Measurements from ENCODE around the gene STK32B. TPM values are rescaled to one million over a fixed set of nuclear protein-coding genes. Genes with fewer than 3 reads are reported as not detected.

STK32B gene
- total and polyA plus RNA-seq, 12 donors: 0.12 to 0.68 (median 0.34) TPM

DNA sequence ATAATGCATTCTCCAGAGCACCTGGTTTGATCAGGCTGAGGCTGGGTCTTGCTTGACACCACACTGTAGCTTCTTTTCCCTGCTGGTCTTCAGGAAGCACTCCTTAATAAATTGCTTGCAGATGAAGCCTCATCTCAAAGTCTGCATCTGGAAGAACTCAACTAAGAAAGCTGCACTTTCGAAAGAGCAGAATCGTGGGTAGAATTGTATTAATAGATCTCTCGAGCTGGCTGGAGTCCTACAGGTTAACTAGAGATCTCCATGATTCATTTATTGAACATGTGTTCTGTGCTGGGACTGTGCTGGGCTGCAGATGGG, 152.7 kb downstream of the STK32B start:
- TF ChIP-seq, protein P1, sequence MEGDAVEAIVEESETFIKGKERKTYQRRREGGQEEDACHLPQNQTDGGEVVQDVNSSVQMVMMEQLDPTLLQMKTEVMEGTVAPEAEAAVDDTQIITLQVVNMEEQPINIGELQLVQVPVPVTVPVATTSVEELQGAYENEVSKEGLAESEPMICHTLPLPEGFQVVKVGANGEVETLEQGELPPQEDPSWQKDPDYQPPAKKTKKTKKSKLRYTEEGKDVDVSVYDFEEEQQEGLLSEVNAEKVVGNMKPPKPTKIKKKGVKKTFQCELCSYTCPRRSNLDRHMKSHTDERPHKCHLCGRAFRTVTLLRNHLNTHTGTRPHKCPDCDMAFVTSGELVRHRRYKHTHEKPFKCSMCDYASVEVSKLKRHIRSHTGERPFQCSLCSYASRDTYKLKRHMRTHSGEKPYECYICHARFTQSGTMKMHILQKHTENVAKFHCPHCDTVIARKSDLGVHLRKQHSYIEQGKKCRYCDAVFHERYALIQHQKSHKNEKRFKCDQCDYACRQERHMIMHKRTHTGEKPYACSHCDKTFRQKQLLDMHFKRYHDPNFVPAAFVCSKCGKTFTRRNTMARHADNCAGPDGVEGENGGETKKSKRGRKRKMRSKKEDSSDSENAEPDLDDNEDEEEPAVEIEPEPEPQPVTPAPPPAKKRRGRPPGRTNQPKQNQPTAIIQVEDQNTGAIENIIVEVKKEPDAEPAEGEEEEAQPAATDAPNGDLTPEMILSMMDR (IDR thresholded peaks at IDR 0.05): no peak
- 72 to 73% methylated on average over 3 of the region's 3 CpGs for WGBS, 2 donors
- Histone ChIP-seq H3K4me1 (no peaks in the 10 kb centered on the region), H3K4me3 (no peak overlapping the region), H3K9me3 (peaks cover 0 to 3% (median 0%) of the 10 kb centered on the region in 11 donors), H3K36me3 (no peaks in the 10 kb centered on the region), H3K27ac (no peak overlapping the region), H3K27me3 (peaks cover 0 to 4% (median 0%) of the 10 kb centered on the region in 7 donors)
- no peak for DNase-seq
- no peak for ATAC-seq
- intact Hi-C loops (cut with DNase I): no loop called here

GRCh38 chr4:5204781-5205180, 153.5 kb downstream of the STK32B start:
- peak in 1 of 8 donors; percentile 64 for ATAC-seq
- Histone ChIP-seq H3K9me3 (peaks cover 0 to 3% (median 0%) of the 10 kb centered on the region in 11 donors), H3K27ac (no peak overlapping the region), H3K4me3 (no peak overlapping the region), H3K27me3 (peaks cover 0 to 4% (median 0%) of the 10 kb centered on the region in 7 donors), H3K36me3 (no peaks in the 10 kb centered on the region), H3K4me1 (no peaks in the 10 kb centered on the region)
- intact Hi-C loops (cut with DNase I): no loop called here
- WGBS, 2 donors: 22 to 39% methylated on average over 2 of the region's 2 CpGs
- TF ChIP-seq, protein P1 (IDR thresholded peaks at IDR 0.05): no peak
- no peak for DNase-seq

- intact Hi-C loops (cut with DNase I): no loop called here
- Histone ChIP-seq H3K9me3 (peaks cover 0 to 3% (median 0%) of the 10 kb centered on the region in 11 donors), H3K27ac (peak overlapping the region in 1 of 10 donors; percentile 53), H3K4me1 (no peaks in the 10 kb centered on the region), H3K4me3 (no peak overlapping the region), H3K36me3 (no peaks in the 10 kb centered on the region), H3K27me3 (peaks cover 0 to 4% (median 0%) of the 10 kb centered on the region in 7 donors)
- peak; percentile 15 to 16 for DNase-seq
- WGBS, 2 donors: 59 to 62% methylated on average over 9 of the region's 9 CpGs
- TF ChIP-seq, protein P1 (IDR thresholded peaks at IDR 0.05): no peak
- ATAC-seq: peak in 7 of 8 donors; percentile 12 to 84 (median 64)
Measured at GRCh38 chr4:5206016-5206790, 154.9 kb downstream of the STK32B start.

DNA sequence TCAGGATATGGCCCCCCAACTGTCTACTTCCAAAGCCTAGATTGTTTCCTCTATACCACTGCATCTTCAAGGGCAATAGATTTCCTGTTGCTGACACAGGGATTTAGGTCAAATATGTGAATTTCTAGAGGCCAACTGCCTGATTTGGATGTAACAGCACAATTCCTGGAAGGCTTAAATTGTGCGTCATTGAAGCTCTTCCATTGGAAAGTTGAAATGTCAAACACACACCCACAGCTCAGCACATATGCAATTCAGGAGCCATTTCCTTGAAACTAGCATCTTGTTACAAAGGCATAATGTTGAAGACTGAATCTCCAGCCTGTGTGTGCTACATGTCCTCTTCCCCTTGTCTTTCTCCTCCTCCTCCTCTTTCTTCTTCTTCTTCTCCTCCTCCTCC, 158.6 kb downstream of the STK32B start:
- no peak overlapping the region for H3K4me3 ChIP-seq
- peaks cover 0 to 3% (median 0%) of the 10 kb centered on the region in 11 donors for H3K9me3 ChIP-seq
- DNase-seq (no peak), ATAC-seq (no peak)
- peaks cover 0 to 5% (median 0%) of the 10 kb centered on the region in 7 donors for H3K27me3 ChIP-seq
- H3K27ac ChIP-seq: no peak overlapping the region
- TF ChIP-seq, protein P1 (IDR thresholded peaks at IDR 0.05): no peak
- intact Hi-C loops (cut with DNase I): no loop called here
- no peaks in the 10 kb centered on the region for H3K36me3 ChIP-seq
- 87 to 92% methylated on average over 1 of the region's 1 CpG for WGBS, 2 donors
- no peaks in the 10 kb centered on the region for H3K4me1 ChIP-seq

All from heart right ventricle (tissue), 16 donors.